HG03196 (cell line): Measurements from ENCODE around the gene XXYLT1.

Experiments
- ATAC-seq: cut with Tn5 transposase; IDR thresholded peaks from one replicate; pipeline ENCODE4 v1.9.1; 2021; ENCODE audit not compliant: unreplicated experiment

The XXYLT1 gene

GRCh38 chr3:195036574-195036973 is 234.4 kb downstream of the XXYLT1 start:
- ATAC-seq, result no peak

GRCh38 chr3:195036203-195036505 is 234.8 kb downstream of the XXYLT1 start:
- no peak for ATAC-seq

GRCh38 chr3:195035345-195036202 is 235.4 kb downstream of the XXYLT1 start:
- no peak for ATAC-seq

GRCh38 chr3:195034541-195034940 is 236.4 kb downstream of the XXYLT1 start:
- no peak for ATAC-seq

GRCh38 chr3:195034101-195034500 is 236.9 kb downstream of the XXYLT1 start:
- ATAC-seq, result no peak

GRCh38 chr3:195033531-195034091 is 237.3 kb downstream of the XXYLT1 start:
- no peak for ATAC-seq

GRCh38 chr3:195032955-195033354 is 238.0 kb downstream of the XXYLT1 start:
- no peak for ATAC-seq

GRCh38 chr3:195032106-195032759 is 238.7 kb downstream of the XXYLT1 start:
- ATAC-seq, result no peak

GRCh38 chr3:195031574-195032003 is 239.4 kb downstream of the XXYLT1 start:
- no peak for ATAC-seq

- ATAC-seq, result no peak
Measured at GRCh38 chr3:195030791-195031321, 240.1 kb downstream of the XXYLT1 start.

GRCh38 chr3:195028877-195029606 is 241.9 kb downstream of the XXYLT1 start:
- no peak for ATAC-seq

- ATAC-seq, result no peak
Measured at GRCh38 chr3:195025884-195026200, 245.1 kb downstream of the XXYLT1 start.

GRCh38 chr3:195025056-195025883 is 245.7 kb downstream of the XXYLT1 start:
- no peak for ATAC-seq

GRCh38 chr3:195023989-195024388 is 247.0 kb downstream of the XXYLT1 start:
- no peak for ATAC-seq

- no peak for ATAC-seq
Measured at GRCh38 chr3:195023576-195023975, 247.4 kb downstream of the XXYLT1 start.

- no peak for ATAC-seq
Measured at GRCh38 chr3:195021692-195022091, 249.3 kb downstream of the XXYLT1 start.

GRCh38 chr3:195020921-195021320 is 250.0 kb downstream of the XXYLT1 start:
- ATAC-seq, result no peak

- ATAC-seq, result no peak
Measured at GRCh38 chr3:195020185-195020584, 250.8 kb downstream of the XXYLT1 start.

- no peak for ATAC-seq
Measured at GRCh38 chr3:195019335-195019734, 251.6 kb downstream of the XXYLT1 start.
